SU-DHL-6 (cell line): ENCODE results near the gene SRP14.

ENCODE experiments used
- H2AFZ ChIP-seq: fragments of 200-600 bp; sonication (generic); 2 replicates; pipeline ENCODE4 v1.6.1; 2014; ENCODE audit warnings: low read depth, mild to moderate bottlenecking, moderate library complexity, mixed read lengths, antibody characterized with exemption, low read length; ENCODE audit not compliant: severe bottlenecking
- H3F3A ChIP-seq: fragments of 200-600 bp; shearing (Covaris generic); 2 replicates; pipeline ENCODE4 v1.6.0; 2016; ENCODE audit warnings: antibody characterized with exemption, mild to moderate bottlenecking; ENCODE audit not compliant: insufficient read depth
- H3K27ac ChIP-seq: fragments of 200-600 bp; sonication (generic); 2 replicates; pipeline ENCODE4 v1.5.1; 2016; ENCODE audit warnings: low read depth, mild to moderate bottlenecking, low read length, moderate library complexity, mixed read lengths
- H3K27me3 ChIP-seq: fragments of 200-600 bp; sonication (generic), shearing (Covaris generic); 2 replicates; pipeline ENCODE4 v1.6.0; 2014; ENCODE audit warnings: mild to moderate bottlenecking, low read length
- H3K36me3 ChIP-seq: fragments of 200-600 bp; sonication (generic); 2 replicates; pipeline ENCODE4 v1.6.1; 2014; ENCODE audit warnings: mild to moderate bottlenecking, low read length, mixed read lengths
- H3K4me2 ChIP-seq: fragments of 300-600, 200-600 bp; shearing (Covaris generic), sonication (generic); 2 replicates; pipeline ENCODE4 v1.6.0; 2014; ENCODE audit warnings: low read length, low read depth, mild to moderate bottlenecking; ENCODE audit not compliant: poor library complexity, severe bottlenecking
- H3K4me3 ChIP-seq: fragments of 200-600 bp; sonication (generic); 2 replicates; pipeline ENCODE4 v1.5.1; 2014; ENCODE audit warnings: antibody characterized with exemption, low read length, mild to moderate bottlenecking, mixed read lengths; ENCODE audit not compliant: insufficient read depth, poor library complexity, severe bottlenecking
- H3K79me2 ChIP-seq: fragments of 200-600 bp; sonication (generic); 2 replicates; pipeline ENCODE4 v1.6.1; 2014; ENCODE audit warnings: mild to moderate bottlenecking, low read length, moderate library complexity; ENCODE audit not compliant: insufficient read depth
- H3K9ac ChIP-seq: fragments of 200-600 bp; sonication (generic); 2 replicates; pipeline ENCODE4 v1.7.0; 2014; ENCODE audit warnings: mild to moderate bottlenecking, low read length
- H3K9me2 ChIP-seq: fragments of 200-600 bp; sonication (generic); replicated peaks from 2 replicates; pipeline ENCODE4 v1.6.1; 2014; ENCODE audit warnings: low read length; ENCODE audit not compliant: insufficient read depth
- H3K9me3 ChIP-seq: fragments of 200-600 bp; sonication (generic); 2 replicates; pipeline ENCODE4 v1.6.1; 2014; ENCODE audit warnings: low read length, mixed read lengths; ENCODE audit not compliant: insufficient read depth
- H4K20me1 ChIP-seq: fragments of 200-600 bp; sonication (generic); 2 replicates; pipeline ENCODE4 v1.6.1; 2014; ENCODE audit warnings: low read depth, mild to moderate bottlenecking, antibody characterized with exemption, low read length, moderate library complexity, mixed read lengths
- EZH2phosphoT487 ChIP-seq: fragments of 200-600 bp; sonication (generic), shearing (Covaris generic); conservative IDR thresholded peaks from 2 replicates; pipeline ENCODE4 v1.6.1; 2018; ENCODE audit warnings: mild to moderate bottlenecking, antibody characterized with exemption, low read length, moderate library complexity, mixed read lengths
- TF ChIP-seq, protein P1 (sequence below): fragments of 200-600 bp; sonication (generic); IDR thresholded peaks from one replicate; pipeline ENCODE4 v1.5.1; 2017; ENCODE audit warnings: antibody characterized with exemption, mild to moderate bottlenecking, low read length, moderate library complexity; ENCODE audit not compliant: insufficient read depth, poor library complexity, severe bottlenecking

Gene SRP14

DNA sequence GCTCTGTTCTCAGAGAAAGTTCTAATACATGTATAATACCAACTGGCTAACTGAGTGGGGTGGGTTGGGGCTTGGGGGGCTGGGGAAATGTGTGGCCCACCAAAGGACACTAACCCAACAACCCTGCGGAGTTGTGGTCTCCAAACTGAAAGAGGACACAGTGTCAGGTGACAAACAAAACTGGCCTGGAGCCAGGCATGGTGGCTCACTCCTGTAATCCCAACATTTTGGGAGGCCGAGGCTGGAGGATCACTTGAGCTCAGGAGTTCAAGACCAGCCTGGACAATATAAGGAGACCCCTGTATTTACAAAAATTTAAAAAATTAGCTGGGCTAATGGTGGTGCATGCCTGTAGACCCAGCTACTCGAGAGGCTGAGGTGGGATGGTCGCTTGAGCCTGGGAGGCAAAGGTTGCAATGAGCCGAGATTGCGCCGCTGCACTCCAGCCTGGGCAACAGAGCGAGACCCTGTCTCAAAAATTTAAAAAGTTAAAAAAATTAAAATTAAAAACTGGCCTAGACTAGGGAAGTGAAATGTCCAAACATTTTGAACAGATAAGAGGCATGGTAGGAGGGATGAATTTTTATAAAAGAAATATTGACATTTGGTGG lies 31.7 kb upstream of the SRP14 start:
- Histone ChIP-seq H3K4me2 (no peak overlapping the region), H3K9ac (peak overlapping the region; percentile 62), H3K27me3 (no peaks in the 10 kb centered on the region), H3K9me2 (no peaks in the 10 kb centered on the region), H2AFZ (no peak overlapping the region), H3K9me3 (no peaks in the 10 kb centered on the region), H3K36me3 (no peaks in the 10 kb centered on the region), H3K4me3 (no peak overlapping the region), H3K27ac (peak overlapping the region; percentile 93), H3K79me2 (no peaks in the 10 kb centered on the region), H4K20me1 (no peaks in the 10 kb centered on the region), H3F3A (peaks cover 50% of the 10 kb centered on the region)
- TF ChIP-seq EZH2phosphoT487, result no peak
- TF ChIP-seq, protein P1, sequence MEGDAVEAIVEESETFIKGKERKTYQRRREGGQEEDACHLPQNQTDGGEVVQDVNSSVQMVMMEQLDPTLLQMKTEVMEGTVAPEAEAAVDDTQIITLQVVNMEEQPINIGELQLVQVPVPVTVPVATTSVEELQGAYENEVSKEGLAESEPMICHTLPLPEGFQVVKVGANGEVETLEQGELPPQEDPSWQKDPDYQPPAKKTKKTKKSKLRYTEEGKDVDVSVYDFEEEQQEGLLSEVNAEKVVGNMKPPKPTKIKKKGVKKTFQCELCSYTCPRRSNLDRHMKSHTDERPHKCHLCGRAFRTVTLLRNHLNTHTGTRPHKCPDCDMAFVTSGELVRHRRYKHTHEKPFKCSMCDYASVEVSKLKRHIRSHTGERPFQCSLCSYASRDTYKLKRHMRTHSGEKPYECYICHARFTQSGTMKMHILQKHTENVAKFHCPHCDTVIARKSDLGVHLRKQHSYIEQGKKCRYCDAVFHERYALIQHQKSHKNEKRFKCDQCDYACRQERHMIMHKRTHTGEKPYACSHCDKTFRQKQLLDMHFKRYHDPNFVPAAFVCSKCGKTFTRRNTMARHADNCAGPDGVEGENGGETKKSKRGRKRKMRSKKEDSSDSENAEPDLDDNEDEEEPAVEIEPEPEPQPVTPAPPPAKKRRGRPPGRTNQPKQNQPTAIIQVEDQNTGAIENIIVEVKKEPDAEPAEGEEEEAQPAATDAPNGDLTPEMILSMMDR, result no peak

DNA sequence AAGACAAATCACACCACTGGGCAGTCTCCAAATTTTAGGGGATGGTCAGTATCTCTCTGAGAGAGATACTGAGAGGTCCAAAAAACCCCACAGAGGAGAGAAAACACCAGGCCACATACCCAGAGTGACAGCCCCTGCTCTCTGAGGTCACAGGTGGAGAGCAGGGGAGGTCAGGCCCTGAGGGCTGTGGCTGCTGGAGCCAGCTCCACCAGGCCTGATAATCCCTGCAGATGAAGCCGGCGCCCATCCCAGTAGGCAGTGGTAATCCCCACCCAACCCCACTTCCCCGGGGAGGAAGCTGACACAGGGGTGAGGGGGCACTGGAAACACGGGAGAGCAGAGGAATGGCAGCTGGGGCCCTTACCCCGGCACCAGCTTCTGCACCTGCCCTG lies 31.2 kb upstream of the SRP14 start:
- no peaks in the 10 kb centered on the region for H3K79me2 ChIP-seq
- no peak overlapping the region for H3K4me3 ChIP-seq
- peaks cover 55% of the 10 kb centered on the region for H3F3A ChIP-seq
- H3K27me3 ChIP-seq, result no peaks in the 10 kb centered on the region
- H3K4me2 ChIP-seq, result peak overlapping the region; percentile 41
- TF ChIP-seq EZH2phosphoT487, result no peak
- TF ChIP-seq, protein P1, result no peak
- H3K9me3 ChIP-seq, result no peaks in the 10 kb centered on the region
- no peaks in the 10 kb centered on the region for H3K9me2 ChIP-seq
- H4K20me1 ChIP-seq, result no peaks in the 10 kb centered on the region
- H2AFZ ChIP-seq, result no peak overlapping the region
- H3K9ac ChIP-seq, result peak overlapping the region; percentile 62
- no peaks in the 10 kb centered on the region for H3K36me3 ChIP-seq
- peak overlapping the region; percentile 93 for H3K27ac ChIP-seq

GRCh38 chr15:40069178-40070165 lies 30.5 kb upstream of the SRP14 start:
- H3K36me3 ChIP-seq, result no peaks in the 10 kb centered on the region
- H3K79me2 ChIP-seq, result no peaks in the 10 kb centered on the region
- peak overlapping the region; percentile 41 for H3K4me2 ChIP-seq
- peak overlapping the region; percentile 93 for H3K27ac ChIP-seq
- H4K20me1 ChIP-seq, result no peaks in the 10 kb centered on the region
- H3K9me2 ChIP-seq, result no peaks in the 10 kb centered on the region
- H3F3A ChIP-seq, result peaks cover 62% of the 10 kb centered on the region
- H3K9me3 ChIP-seq, result no peaks in the 10 kb centered on the region
- no peak for TF ChIP-seq EZH2phosphoT487
- TF ChIP-seq, protein P1, result no peak
- H3K27me3 ChIP-seq, result no peaks in the 10 kb centered on the region
- no peak overlapping the region for H3K4me3 ChIP-seq
- peak overlapping the region; percentile 62 for H3K9ac ChIP-seq
- no peak overlapping the region for H2AFZ ChIP-seq
